AG04450 (cell line): Measurements from ENCODE around the gene RAB42. TPM values are rescaled to one million over a fixed set of nuclear protein-coding genes. Genes with fewer than 3 reads are reported as not detected.

Experiments used
- CTCF ChIA-PET: fragments of 300-600, 350-600 bp; formaldehyde crosslinking; extraction: SDS; loops from one replicate; lab custom pipeline; 2022; ENCODE audit warnings: antibody characterized with exemption, inconsistent platforms; lab: Charles Lee
- POLR2A ChIA-PET: fragments of 350-600 bp; formaldehyde crosslinking; extraction: SDS; loops from one replicate; lab custom pipeline; 2021; ENCODE audit warnings: antibody characterized with exemption, inconsistent platforms; lab: Yijun Ruan, JAX
- DNase-seq: peaks from one replicate; pipeline ENCODE4 v3.0.0-alpha.2; 2011; ENCODE audit warnings: low read depth, low spot score
- H3K27ac ChIP-seq: one replicate; pipeline ENCODE4 v1.5.1; 2012; ENCODE audit warnings: low read depth, low read length, control low read depth
- H3K27me3 ChIP-seq: one replicate; pipeline ENCODE4 v1.6.0; 2012; ENCODE audit warnings: low read length; ENCODE audit not compliant: control insufficient read depth, insufficient read depth
- H3K4me3 ChIP-seq: 2 replicates; pipeline ENCODE4 v1.5.1; 2011; ENCODE audit warnings: mild to moderate bottlenecking, low read depth, low read length, control low read depth
- H3K9me3 ChIP-seq: 2 replicates; pipeline ENCODE4 v1.5.1; 2012; ENCODE audit warnings: low read length; ENCODE audit not compliant: control insufficient read depth, insufficient read depth
- polyA plus RNA-seq: library from polyadenylated mRNA; depleted of rRNA; stranded (reverse); fragments of >200 nt; gene quantifications from 2 replicates; pipeline ENCODE4 v1.2.3, GENCODE V29; 2011
- TF ChIP-seq, protein P1 (sequence below): IDR thresholded peaks from 2 replicates; pipeline ENCODE4 v1.5.1; 2011; ENCODE audit warnings: low read depth, low read length, control low read depth, inconsistent platforms

The RAB42 gene
- polyA plus RNA-seq, 1 experiment, result 3.4 TPM

DNA sequence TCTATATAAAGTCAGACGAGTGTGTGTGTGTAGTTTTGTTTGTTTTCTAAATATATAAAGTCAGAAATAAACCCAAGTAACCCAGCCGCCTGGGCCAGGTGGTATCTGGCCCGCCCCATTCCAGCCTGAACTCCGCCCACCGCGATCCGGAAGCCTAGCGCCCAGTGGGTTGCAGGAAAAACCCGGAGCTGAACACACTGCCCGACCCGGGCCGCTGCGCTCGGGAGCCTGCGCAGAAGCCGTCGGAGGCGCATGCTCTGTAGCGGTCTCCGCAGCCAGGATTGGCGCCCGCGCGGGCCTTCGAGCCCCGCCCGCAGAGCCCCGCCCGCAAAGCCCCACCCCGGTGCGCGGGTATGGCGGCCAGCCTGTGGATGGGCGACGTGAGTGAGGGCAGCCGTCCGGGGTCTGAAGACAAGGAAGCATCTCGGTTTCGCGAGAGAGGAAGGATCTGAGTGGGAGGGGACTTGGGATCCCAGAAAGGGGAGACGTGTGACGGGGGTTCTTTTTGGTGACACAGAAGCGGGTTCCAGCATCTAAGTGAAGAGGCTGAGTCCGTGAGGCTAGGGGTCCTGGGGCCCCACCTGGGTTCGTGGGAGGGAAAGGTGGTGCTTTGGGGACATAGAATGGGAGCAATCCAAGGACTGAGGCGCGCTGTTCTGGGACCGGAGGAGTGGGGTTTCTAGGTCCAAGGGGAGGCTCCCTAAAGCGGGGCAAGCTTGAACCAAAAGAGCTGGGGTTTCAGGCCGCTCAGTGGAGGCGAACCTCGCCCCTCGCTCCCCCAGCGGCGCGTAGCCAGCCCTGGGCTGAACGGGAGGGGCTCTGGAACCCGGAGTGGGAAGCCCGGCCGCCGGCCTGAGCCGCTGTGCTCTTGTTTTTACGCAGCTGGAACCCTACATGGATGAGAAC lies 39.1 kb upstream of the RAB42 start, which contains the start of gene TRNAU1AP:
TRNAU1AP (plus strand) TSS at position 328 of the 906 bp plus-strand sequence; CDS start at position 354, 26 bp downstream.
- DNase-seq, result peak; percentile 92
- Histone ChIP-seq H3K27me3 (no peaks in the 10 kb centered on the region), H3K9me3 (no peaks in the 10 kb centered on the region), H3K27ac (peak within 1 kb of the TSS; percentile 70), H3K4me3 (peak within 1 kb of the TSS; percentile 96)
- TF ChIP-seq, protein P1, sequence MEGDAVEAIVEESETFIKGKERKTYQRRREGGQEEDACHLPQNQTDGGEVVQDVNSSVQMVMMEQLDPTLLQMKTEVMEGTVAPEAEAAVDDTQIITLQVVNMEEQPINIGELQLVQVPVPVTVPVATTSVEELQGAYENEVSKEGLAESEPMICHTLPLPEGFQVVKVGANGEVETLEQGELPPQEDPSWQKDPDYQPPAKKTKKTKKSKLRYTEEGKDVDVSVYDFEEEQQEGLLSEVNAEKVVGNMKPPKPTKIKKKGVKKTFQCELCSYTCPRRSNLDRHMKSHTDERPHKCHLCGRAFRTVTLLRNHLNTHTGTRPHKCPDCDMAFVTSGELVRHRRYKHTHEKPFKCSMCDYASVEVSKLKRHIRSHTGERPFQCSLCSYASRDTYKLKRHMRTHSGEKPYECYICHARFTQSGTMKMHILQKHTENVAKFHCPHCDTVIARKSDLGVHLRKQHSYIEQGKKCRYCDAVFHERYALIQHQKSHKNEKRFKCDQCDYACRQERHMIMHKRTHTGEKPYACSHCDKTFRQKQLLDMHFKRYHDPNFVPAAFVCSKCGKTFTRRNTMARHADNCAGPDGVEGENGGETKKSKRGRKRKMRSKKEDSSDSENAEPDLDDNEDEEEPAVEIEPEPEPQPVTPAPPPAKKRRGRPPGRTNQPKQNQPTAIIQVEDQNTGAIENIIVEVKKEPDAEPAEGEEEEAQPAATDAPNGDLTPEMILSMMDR, result no peak
- ChIA-PET CTCF (interaction anchor here (0.9 to 1.4 kb wide), 3 partner anchors 50 to 305 kb away, joined by 3 to 4 read pairs (median 3); no protein-coding TSS in a partner anchor), POLR2A (interaction anchor here (0.6 to 5.0 kb wide), 11 partner anchors 9 to 333 kb away, joined by 3 to 75 read pairs (median 5); partner anchors contain the start of genes RNU11 and TAF12)

DNA sequence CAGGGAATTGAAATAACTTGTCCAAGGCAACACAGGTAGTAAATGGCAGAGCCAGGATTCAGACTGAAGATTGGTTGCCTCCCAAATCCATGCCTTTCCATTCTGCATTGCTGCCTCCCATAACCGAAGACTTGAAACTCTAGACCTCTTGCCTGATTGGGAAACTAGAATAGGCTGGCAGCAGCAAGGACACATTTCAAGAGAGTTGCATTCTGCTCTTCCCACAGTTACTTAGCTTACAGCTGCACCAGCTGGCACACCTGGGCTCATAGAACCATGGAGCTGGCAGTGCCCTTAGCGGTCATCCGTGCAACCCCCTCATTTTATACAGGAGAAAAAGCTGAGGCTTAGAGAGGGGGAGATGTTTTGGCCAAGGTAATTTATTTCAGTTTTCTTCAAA lies 31.2 kb upstream of the RAB42 start:
- TF ChIP-seq, protein P1, result no peak
- Histone ChIP-seq H3K9me3 (no peaks in the 10 kb centered on the region), H3K4me3 (no peak overlapping the region), H3K27ac (no peak overlapping the region), H3K27me3 (no peaks in the 10 kb centered on the region)
- ChIA-PET CTCF (interaction anchor here (0.6 kb wide), 1 partner anchor 312 kb away, joined by 3 read pairs; no protein-coding TSS in a partner anchor), POLR2A (no interaction called here)
- DNase-seq, result no peak

DNA sequence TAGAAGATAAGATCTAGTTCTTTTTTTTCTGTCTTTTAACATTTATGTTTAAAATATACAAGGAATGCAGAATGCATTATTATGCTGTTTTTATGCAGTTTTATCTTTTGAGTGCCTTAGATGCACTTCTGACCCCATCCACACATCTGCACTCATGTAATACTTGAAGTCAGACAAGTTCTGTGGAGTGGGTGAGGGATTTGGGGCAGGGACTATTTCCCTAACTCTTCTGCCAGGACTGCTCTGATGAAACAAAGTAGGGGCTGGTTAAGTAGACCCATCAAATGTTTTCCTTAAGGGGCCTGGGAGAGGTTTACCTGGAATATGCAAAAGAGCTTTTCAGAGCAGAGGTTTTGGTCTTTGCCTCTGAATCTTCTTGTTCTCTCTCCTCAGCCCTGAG lies 27.8 kb upstream of the RAB42 start:
- ChIA-PET POLR2A (interaction anchor here (1.5 kb wide), 1 partner anchor 17 kb away, joined by 5 read pairs; no protein-coding TSS in a partner anchor), CTCF (no interaction called here)
- no peak for DNase-seq

DNA sequence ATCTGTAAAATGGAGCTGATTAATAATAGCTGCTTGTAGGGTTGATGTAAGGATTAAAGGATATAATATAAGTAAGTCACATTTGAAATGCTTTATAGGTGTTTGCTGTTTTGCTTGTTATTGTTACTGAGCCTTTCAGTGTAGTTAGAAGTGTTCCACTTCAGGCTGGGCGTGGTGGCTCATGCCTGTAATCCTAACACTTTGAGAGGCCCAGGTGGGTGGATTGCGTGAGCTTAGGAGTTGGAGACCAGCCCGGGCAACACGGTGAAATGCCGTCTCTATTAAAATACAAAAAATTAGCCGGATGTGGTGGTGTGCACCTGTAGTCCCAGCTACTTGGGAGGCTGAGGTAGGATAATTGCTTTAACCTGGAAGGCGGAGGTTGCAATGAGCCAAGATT lies 27.0 kb upstream of the RAB42 start:
- POLR2A ChIA-PET, result interaction anchor here (1.5 kb wide), 1 partner anchor 17 kb away, joined by 5 read pairs; no protein-coding TSS in a partner anchor
- Histone ChIP-seq H3K9me3 (no peaks in the 10 kb centered on the region), H3K27me3 (no peaks in the 10 kb centered on the region), H3K27ac (no peak overlapping the region), H3K4me3 (no peak overlapping the region)
- no peak for DNase-seq
- TF ChIP-seq, protein P1, result no peak
- CTCF ChIA-PET, result no interaction called here

More for the DNA sequence above, 27.8 kb upstream of the RAB42 start:
- Histone ChIP-seq H3K9me3 (no peaks in the 10 kb centered on the region), H3K27me3 (no peaks in the 10 kb centered on the region), H3K27ac (no peak overlapping the region), H3K4me3 (no peak overlapping the region)
- TF ChIP-seq, protein P1, result no peak

DNA sequence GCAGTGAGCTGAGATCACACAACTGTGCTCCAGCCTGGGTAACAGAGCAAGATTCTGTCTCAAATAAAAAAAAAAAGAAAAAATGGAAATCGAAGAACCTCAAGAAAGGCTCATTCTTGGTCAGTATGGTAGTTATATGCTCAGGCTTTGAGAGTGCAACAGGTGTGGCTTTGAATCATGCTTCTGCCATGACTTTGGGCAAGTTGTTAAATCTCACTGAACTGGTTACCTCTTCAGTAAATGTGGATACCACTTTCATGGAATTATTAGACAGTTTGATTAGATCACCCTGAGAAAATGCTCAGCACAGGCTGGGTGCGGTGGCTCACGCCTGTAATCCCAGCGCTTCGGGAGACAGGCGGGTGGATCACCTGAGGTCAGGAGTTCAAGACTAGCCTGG lies 26.3 kb upstream of the RAB42 start:
- ChIA-PET CTCF (no interaction called here), POLR2A (interaction anchor here (1.5 kb wide), 1 partner anchor 16 kb away, joined by 5 read pairs; no protein-coding TSS in a partner anchor)
- H3K9me3 ChIP-seq, result no peaks in the 10 kb centered on the region
- H3K27ac ChIP-seq, result no peak overlapping the region
- H3K27me3 ChIP-seq, result no peaks in the 10 kb centered on the region
- TF ChIP-seq, protein P1, result no peak
- no peak for DNase-seq
- H3K4me3 ChIP-seq, result no peak overlapping the region
